K562 (cell line): ENCODE measurements around the gene COQ8B. TPM values are rescaled to one million over a fixed set of nuclear protein-coding genes. Genes with fewer than 3 reads are reported as not detected.
A peak's percentile ranks its signal among the peaks of the same experiment; 100 is the strongest.

Experiments used
- JUNB ChIP-seq: fragments of 450-650 bp; formaldehyde crosslinking; conservative IDR thresholded peaks from 2 replicates; pipeline ENCODE4 v1.4.0; 2020; ENCODE audit warnings: mild to moderate bottlenecking
- MAFG ChIP-seq: fragments of 450-650 bp; conservative IDR thresholded peaks from 2 replicates; pipeline ENCODE4 v1.6.1; 2016; ENCODE audit warnings: missing genetic modification characterization, missing compliant biosample characterization
- NR0B1 ChIP-seq: fragments of 450-650 bp; IDR thresholded peaks from one replicate; pipeline ENCODE4 v1.6.1; 2018; ENCODE audit warnings: mild to moderate bottlenecking, moderate library complexity; ENCODE audit not compliant: partially characterized antibody
- PATZ1 ChIP-seq: fragments of 250-450 bp; sonication (Bioruptor Pico); IDR thresholded peaks from 2 replicates; pipeline ENCODE4 v1.5.0; 2020; ENCODE audit warnings: mild to moderate bottlenecking, borderline replicate concordance
- SIRT6 ChIP-seq: IDR thresholded peaks from one replicate; pipeline ENCODE4 v1.6.1; 2012; ENCODE audit warnings: low read depth, mild to moderate bottlenecking, control low read depth, inconsistent platforms, low read length, moderate library complexity
- SMAD4 ChIP-seq: fragments of 250-450 bp; sonication (Bioruptor Pico); conservative IDR thresholded peaks from 2 replicates; pipeline ENCODE4 v1.8.0; 2021; ENCODE audit warnings: inconsistent platforms, mild to moderate bottlenecking, moderate library complexity
- SMC3 ChIP-seq: conservative IDR thresholded peaks from 2 replicates; pipeline ENCODE4 v1.6.1; 2011; ENCODE audit warnings: low read depth, low read length, improper control_type of control experiment; ENCODE audit not compliant: insufficient read depth
- WHSC1 ChIP-seq: IDR thresholded peaks from one replicate; pipeline ENCODE4 v1.6.1; 2012; ENCODE audit warnings: low read length, control low read depth, inconsistent platforms
- ZBTB49 ChIP-seq: sonication (generic); formaldehyde crosslinking; IDR thresholded peaks from 2 replicates; pipeline ENCODE4 v1.8.0; 2022; ENCODE audit warnings: missing genetic modification reagents, mild to moderate bottlenecking, borderline replicate concordance
- ZBTB5 ChIP-seq: fragments of 450-650 bp; IDR thresholded peaks from 2 replicates; pipeline ENCODE4 v1.6.1; 2017; ENCODE audit warnings: antibody characterized with exemption
- ZNF143 ChIP-seq: sonication (generic); formaldehyde crosslinking; IDR thresholded peaks from 2 replicates; pipeline ENCODE4 v1.9.0; 2022; ENCODE audit warnings: mild to moderate bottlenecking, missing genetic modification reagents
- ZNF217 ChIP-seq: sonication (generic); formaldehyde crosslinking; IDR thresholded peaks from 2 replicates; pipeline ENCODE4 v1.8.0; 2022; ENCODE audit warnings: mild to moderate bottlenecking, missing genetic modification reagents
- ZNF23 ChIP-seq: fragments of 250-450 bp; sonication (Bioruptor Pico); IDR thresholded peaks from 2 replicates; pipeline ENCODE4 v1.4.0; 2020; ENCODE audit warnings: mild to moderate bottlenecking
- ZNF561 ChIP-seq: fragments of 450-650 bp; formaldehyde crosslinking; conservative IDR thresholded peaks from 2 replicates; pipeline ENCODE4 v1.4.0; 2020; ENCODE audit warnings: mild to moderate bottlenecking, moderate library complexity
- ZNF76 ChIP-seq: fragments of 250-450 bp; sonication (Bioruptor Pico); IDR thresholded peaks from 2 replicates; pipeline ENCODE4 v1.4.0; 2020; ENCODE audit warnings: mild to moderate bottlenecking, moderate library complexity, borderline replicate concordance
- polyA plus RNA-seq, 8 experiments: library from polyadenylated mRNA; depleted of rRNA in 4 of 8; stranded (reverse) in 5 of 8; unstranded in 3 of 8; fragments of >200 nt; fragmentation: Nextera tagmentation in 2 of 8; fragmentation: Illumina TruSeq in 1 of 8; extraction: Ambion mirVana in 2 of 8; extraction: Trizol in 1 of 8; gene quantifications; 2 replicates each; pipeline versions ENCODE4 v1.2.1 to v1.2.3, GENCODE V29; 2011 to 2014; ENCODE audit warnings: inconsistent platforms in 1 of 8, missing spikeins in 1 of 8
- total RNA-seq, 7 experiments: library from RNA; depleted of rRNA in 6 of 7; stranded (reverse); fragments of >200 nt in 6 of 7; fragmentation: Illumina TruSeq in 2 of 7; extraction: Trizol in 2 of 7; gene quantifications; 2 replicates each; pipeline versions ENCODE4 v1.2.1 to v1.2.3, GENCODE V29; 2011 to 2021; ENCODE audit warnings: low replicate concordance in 1 of 7
- TF ChIP-seq, protein P1 (sequence below): sonication (generic); IDR thresholded peaks from 2 replicates; pipeline ENCODE4 v1.6.1; 2016
- TF ChIP-seq, protein P2 (sequence below): fragments of 450-650 bp; conservative IDR thresholded peaks from 2 replicates; pipeline ENCODE4 v1.6.1; 2016; ENCODE audit warnings: missing genetic modification characterization, low read depth, mild to moderate bottlenecking, missing compliant biosample characterization, moderate library complexity

The COQ8B gene
- total and polyA plus RNA-seq, 9 of the 15 experiments (the other 6 are each of a cell fraction or from before 2014, with no cell fraction given), result 0.41 to 32.3 (median 12.9) TPM

GRCh38 chr19:40750058-40750873, 33.6 kb upstream of the COQ8B start, which contains the start of gene ACTMAP (continued):
- TF ChIP-seq ZNF76 (CRISPR knock-in tag), result peak; percentile 57; the same call in 1 of the 2 replicates
- TF ChIP-seq ZNF217 (CRISPR knock-in tag), result no peak
- TF ChIP-seq, protein P1, sequence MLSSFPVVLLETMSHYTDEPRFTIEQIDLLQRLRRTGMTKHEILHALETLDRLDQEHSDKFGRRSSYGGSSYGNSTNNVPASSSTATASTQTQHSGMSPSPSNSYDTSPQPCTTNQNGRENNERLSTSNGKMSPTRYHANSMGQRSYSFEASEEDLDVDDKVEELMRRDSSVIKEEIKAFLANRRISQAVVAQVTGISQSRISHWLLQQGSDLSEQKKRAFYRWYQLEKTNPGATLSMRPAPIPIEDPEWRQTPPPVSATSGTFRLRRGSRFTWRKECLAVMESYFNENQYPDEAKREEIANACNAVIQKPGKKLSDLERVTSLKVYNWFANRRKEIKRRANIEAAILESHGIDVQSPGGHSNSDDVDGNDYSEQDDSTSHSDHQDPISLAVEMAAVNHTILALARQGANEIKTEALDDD, result no peak
- TF ChIP-seq SIRT6, result no peak
- TF ChIP-seq SMAD4 (CRISPR knock-in tag), result peak; percentile 82; the same call in 1 of the 2 replicates
- TF ChIP-seq SMC3, result no peak
- TF ChIP-seq ZNF23 (CRISPR knock-in tag), result no peak
- TF ChIP-seq JUNB (CRISPR knock-in tag), result no peak
- no peak for TF ChIP-seq PATZ1 (CRISPR knock-in tag)
- no peak for TF ChIP-seq NR0B1
- no peak for TF ChIP-seq ZNF143 (CRISPR knock-in tag)
- no peak for TF ChIP-seq MAFG (tag)
- TF ChIP-seq, protein P2, sequence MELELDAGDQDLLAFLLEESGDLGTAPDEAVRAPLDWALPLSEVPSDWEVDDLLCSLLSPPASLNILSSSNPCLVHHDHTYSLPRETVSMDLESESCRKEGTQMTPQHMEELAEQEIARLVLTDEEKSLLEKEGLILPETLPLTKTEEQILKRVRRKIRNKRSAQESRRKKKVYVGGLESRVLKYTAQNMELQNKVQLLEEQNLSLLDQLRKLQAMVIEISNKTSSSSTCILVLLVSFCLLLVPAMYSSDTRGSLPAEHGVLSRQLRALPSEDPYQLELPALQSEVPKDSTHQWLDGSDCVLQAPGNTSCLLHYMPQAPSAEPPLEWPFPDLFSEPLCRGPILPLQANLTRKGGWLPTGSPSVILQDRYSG (tag), result peak; percentile 76; the same call in 1 of the 2 replicates
- no peak for TF ChIP-seq ZNF561 (CRISPR knock-in tag)
- TF ChIP-seq ZBTB49 (CRISPR knock-in tag), result no peak
- TF ChIP-seq WHSC1, result no peak
- no peak for TF ChIP-seq ZBTB5
